ENCODE measurements around the gene WDR77.

GRCh38 chr1:111444031-111444430 is 5.0 kb downstream of the WDR77 start:
- TF ChIP-seq EZH2 (IDR thresholded peaks at IDR 0.05; ENCODE audit: borderline replicate concordance) (no peak), CTCF (IDR thresholded peaks at IDR 0.05; ENCODE audit: poor library complexity) (no peak), EZH2phosphoT487 (IDR thresholded peaks at IDR 0.05; ENCODE audit: low read depth, severe bottlenecking, unreplicated experiment) (no peak)
